ENCODE measurements around the gene ATP2B2.

Gene ATP2B2

DNA sequence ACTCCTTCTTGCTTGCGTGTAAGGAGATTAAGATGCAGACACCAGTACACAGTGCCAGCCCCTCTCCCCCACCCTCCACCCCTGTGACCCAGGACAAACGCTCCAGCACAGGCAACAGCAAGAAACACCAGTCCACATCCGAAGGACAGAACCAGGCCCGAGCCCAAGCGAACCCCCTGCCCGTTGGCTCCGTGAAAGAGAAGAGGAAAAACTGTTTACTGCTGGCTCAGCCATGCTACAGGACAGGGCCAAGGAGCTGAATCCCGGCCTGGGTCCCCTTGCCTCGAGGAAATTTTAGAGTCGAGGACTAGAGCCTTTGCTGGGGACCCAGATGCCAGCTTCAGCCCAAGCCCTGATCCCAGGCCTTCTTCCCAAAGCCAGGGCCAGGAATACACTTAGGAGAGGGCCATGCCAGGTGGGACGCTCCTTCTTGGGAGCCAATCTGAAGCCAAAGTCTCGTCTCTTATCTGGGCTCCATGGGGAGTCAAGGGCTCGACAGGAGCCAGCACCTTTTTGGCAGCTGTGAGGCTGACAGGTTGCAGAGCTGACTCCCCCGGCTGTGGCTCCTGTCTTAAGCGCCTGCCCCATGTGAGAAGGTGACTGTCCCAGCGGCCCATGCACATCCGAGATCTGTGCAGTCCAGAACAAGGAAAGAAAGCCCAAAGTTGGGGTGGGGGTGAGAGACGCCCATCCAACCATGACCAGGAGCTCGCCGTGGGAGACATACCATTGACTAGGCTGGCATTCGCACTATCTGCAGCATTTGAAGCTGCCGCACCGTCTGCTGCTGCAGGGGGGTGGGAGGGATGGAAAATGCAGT lies 120.6 kb downstream of the ATP2B2 start:
- TF ChIP-seq ZNF391 (tag by site-specific recombination; IDR thresholded peaks at IDR 0.05; ENCODE audit: borderline replicate concordance, low read depth) (no peak), ZNF664 (tag by site-specific recombination; IDR thresholded peaks at IDR 0.05) (no peak), ZNF146 (tag by site-specific recombination; IDR thresholded peaks at IDR 0.05) (no peak), MYNN (tag by site-specific recombination; IDR thresholded peaks at IDR 0.05; ENCODE audit: borderline replicate concordance) (no peak), KLF9 (tag by site-specific recombination; IDR thresholded peaks at IDR 0.05; ENCODE audit: low read depth) (no peak), ZNF701 (tag by site-specific recombination; IDR thresholded peaks at IDR 0.05) (no peak), ZNF623 (tag by site-specific recombination; IDR thresholded peaks at IDR 0.05) (no peak), ZNF169 (tag by site-specific recombination; IDR thresholded peaks at IDR 0.05) (no peak), ZNF548 (tag by site-specific recombination; IDR thresholded peaks at IDR 0.05) (no peak), ZNF521 (tag by site-specific recombination; IDR thresholded peaks at IDR 0.05) (no peak), ZNF830 (tag by site-specific recombination; IDR thresholded peaks at IDR 0.05; ENCODE audit: low read depth) (no peak), ZFP69B (tag by site-specific recombination; IDR thresholded peaks at IDR 0.05) (no peak), ZSCAN23 (tag by site-specific recombination; IDR thresholded peaks at IDR 0.05) (no peak), SP3 (tag by site-specific recombination; IDR thresholded peaks at IDR 0.05) (no peak)
- TF ChIP-seq, protein P1, sequence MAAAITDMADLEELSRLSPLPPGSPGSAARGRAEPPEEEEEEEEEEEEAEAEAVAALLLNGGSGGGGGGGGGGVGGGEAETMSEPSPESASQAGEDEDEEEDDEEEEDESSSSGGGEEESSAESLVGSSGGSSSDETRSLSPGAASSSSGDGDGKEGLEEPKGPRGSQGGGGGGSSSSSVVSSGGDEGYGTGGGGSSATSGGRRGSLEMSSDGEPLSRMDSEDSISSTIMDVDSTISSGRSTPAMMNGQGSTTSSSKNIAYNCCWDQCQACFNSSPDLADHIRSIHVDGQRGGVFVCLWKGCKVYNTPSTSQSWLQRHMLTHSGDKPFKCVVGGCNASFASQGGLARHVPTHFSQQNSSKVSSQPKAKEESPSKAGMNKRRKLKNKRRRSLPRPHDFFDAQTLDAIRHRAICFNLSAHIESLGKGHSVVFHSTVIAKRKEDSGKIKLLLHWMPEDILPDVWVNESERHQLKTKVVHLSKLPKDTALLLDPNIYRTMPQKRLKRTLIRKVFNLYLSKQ (tag by site-specific recombination; IDR thresholded peaks at IDR 0.05; ENCODE audit: borderline replicate concordance): no peak
- TF ChIP-seq, protein P2, sequence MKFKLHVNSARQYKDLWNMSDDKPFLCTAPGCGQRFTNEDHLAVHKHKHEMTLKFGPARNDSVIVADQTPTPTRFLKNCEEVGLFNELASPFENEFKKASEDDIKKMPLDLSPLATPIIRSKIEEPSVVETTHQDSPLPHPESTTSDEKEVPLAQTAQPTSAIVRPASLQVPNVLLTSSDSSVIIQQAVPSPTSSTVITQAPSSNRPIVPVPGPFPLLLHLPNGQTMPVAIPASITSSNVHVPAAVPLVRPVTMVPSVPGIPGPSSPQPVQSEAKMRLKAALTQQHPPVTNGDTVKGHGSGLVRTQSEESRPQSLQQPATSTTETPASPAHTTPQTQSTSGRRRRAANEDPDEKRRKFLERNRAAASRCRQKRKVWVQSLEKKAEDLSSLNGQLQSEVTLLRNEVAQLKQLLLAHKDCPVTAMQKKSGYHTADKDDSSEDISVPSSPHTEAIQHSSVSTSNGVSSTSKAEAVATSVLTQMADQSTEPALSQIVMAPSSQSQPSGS (tag by site-specific recombination; IDR thresholded peaks at IDR 0.05; ENCODE audit: low read depth): no peak
- TF ChIP-seq, protein P3, sequence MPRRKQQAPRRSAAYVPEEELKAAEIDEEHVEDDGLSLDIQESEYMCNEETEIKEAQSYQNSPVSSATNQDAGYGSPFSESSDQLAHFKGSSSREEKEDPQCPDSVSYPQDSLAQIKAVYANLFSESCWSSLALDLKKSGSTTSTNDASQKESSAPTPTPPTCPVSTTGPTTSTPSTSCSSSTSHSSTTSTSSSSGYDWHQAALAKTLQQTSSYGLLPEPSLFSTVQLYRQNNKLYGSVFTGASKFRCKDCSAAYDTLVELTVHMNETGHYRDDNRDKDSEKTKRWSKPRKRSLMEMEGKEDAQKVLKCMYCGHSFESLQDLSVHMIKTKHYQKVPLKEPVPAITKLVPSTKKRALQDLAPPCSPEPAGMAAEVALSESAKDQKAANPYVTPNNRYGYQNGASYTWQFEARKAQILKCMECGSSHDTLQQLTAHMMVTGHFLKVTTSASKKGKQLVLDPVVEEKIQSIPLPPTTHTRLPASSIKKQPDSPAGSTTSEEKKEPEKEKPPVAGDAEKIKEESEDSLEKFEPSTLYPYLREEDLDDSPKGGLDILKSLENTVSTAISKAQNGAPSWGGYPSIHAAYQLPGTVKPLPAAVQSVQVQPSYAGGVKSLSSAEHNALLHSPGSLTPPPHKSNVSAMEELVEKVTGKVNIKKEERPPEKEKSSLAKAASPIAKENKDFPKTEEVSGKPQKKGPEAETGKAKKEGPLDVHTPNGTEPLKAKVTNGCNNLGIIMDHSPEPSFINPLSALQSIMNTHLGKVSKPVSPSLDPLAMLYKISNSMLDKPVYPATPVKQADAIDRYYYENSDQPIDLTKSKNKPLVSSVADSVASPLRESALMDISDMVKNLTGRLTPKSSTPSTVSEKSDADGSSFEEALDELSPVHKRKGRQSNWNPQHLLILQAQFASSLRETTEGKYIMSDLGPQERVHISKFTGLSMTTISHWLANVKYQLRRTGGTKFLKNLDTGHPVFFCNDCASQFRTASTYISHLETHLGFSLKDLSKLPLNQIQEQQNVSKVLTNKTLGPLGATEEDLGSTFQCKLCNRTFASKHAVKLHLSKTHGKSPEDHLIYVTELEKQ (tag by site-specific recombination; IDR thresholded peaks at IDR 0.05; ENCODE audit: borderline replicate concordance): no peak
- CTCF ChIA-PET: no interaction called here

DNA sequence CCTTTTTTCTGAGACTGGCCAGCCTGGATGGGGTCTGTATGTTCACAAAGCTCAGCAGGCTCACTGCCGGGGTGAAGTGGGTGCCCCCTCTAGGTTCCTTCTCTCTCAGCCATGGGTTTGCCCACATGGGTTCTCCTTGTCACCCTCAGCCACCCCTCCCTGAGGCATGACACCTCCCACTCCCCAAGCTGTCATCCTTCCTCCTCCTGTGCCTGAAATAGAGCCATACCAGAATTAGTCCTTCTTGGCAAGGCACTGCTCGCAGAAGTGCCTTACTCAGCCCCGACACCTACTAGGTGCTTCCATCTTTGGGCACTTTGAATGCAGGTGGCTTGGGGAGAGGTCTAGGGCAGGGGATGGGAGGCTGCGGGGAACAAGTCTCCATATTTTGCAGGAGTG lies 121.5 kb downstream of the ATP2B2 start:
- Histone ChIP-seq H3K9me3 (ENCODE audit: control insufficient read depth, insufficient read depth, low read depth, low read length) (no peaks in the 10 kb centered on the region), H3K36me3 (ENCODE audit: control insufficient read depth in 2 of 2, insufficient read depth in 1 of 2, low read length in 2 of 2) (no peaks in the 10 kb centered on the region), H3K4me3 (ENCODE audit: low read depth, low read length) (no peak overlapping the region), H3K27ac (ENCODE audit: extremely low read depth, low read depth, low read length) (no peak overlapping the region), H3K4me1 (ENCODE audit: control insufficient read depth, insufficient read depth, low read length) (no peaks in the 10 kb centered on the region)
- ChIA-PET POLR2A (no interaction called here), CTCF (no interaction called here)
- TF ChIP-seq ZNF23 (tag by site-specific recombination; IDR thresholded peaks at IDR 0.05; ENCODE audit: borderline replicate concordance) (no peak), ZNF776 (tag by site-specific recombination; IDR thresholded peaks at IDR 0.05; ENCODE audit: borderline replicate concordance) (no peak), ZNF692 (tag by site-specific recombination; IDR thresholded peaks at IDR 0.05) (no peak), ZXDB (tag by site-specific recombination; IDR thresholded peaks at IDR 0.05) (no peak), ZNF555 (tag by site-specific recombination; conservative IDR thresholded peaks at IDR 0.05) (no peak), ZSCAN23 (tag by site-specific recombination; IDR thresholded peaks at IDR 0.05) (no peak), ZNF266 (tag by site-specific recombination; IDR thresholded peaks at IDR 0.05; ENCODE audit: low read depth) (no peak)
- TF ChIP-seq, protein P4, sequence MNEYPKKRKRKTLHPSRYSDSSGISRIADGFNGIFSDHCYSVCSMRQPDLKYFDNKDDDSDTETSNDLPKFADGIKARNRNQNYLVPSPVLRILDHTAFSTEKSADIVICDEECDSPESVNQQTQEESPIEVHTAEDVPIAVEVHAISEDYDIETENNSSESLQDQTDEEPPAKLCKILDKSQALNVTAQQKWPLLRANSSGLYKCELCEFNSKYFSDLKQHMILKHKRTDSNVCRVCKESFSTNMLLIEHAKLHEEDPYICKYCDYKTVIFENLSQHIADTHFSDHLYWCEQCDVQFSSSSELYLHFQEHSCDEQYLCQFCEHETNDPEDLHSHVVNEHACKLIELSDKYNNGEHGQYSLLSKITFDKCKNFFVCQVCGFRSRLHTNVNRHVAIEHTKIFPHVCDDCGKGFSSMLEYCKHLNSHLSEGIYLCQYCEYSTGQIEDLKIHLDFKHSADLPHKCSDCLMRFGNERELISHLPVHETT (tag by site-specific recombination; IDR thresholded peaks at IDR 0.05): no peak

More for the DNA sequence above, 120.6 kb downstream of the ATP2B2 start:
- POLR2A ChIA-PET: no interaction called here
- H3K36me3 ChIP-seq (ENCODE audit: control insufficient read depth in 2 of 2, insufficient read depth in 1 of 2, low read length in 2 of 2): no peaks in the 10 kb centered on the region
- no peak overlapping the region for H3K4me3 ChIP-seq (ENCODE audit: low read depth, low read length)
- no peaks in the 10 kb centered on the region for H3K4me1 ChIP-seq (ENCODE audit: control insufficient read depth, insufficient read depth, low read length)
- H3K9me3 ChIP-seq (ENCODE audit: control insufficient read depth, insufficient read depth, low read depth, low read length): no peaks in the 10 kb centered on the region
- H3K27ac ChIP-seq (ENCODE audit: extremely low read depth, low read depth, low read length): no peak overlapping the region
